Adipocyte (in vitro differentiated cells): ENCODE results near the gene TCOF1.
A peak's percentile ranks its signal among the peaks of the same experiment; 100 is the strongest.

Experiments used
- DNase-seq: peaks from one replicate; pipeline ENCODE4 v3.0.0-alpha.2; 2015; ENCODE audit warnings: low read depth
- H3K27me3 ChIP-seq: replicated peaks from 2 replicates; pipeline ENCODE4 v1.7.0; 2013; ENCODE audit warnings: mild to moderate bottlenecking, low read length, moderate library complexity; ENCODE audit not compliant: control insufficient read depth, insufficient read depth
- H3K36me3 ChIP-seq: 2 replicates; pipeline ENCODE4 v1.7.0; 2013; ENCODE audit warnings: low read length, mild to moderate bottlenecking, moderate library complexity; ENCODE audit not compliant: control insufficient read depth, insufficient read depth, severe bottlenecking
- H3K4me1 ChIP-seq: 2 replicates; pipeline ENCODE4 v1.7.0; 2013; ENCODE audit warnings: mild to moderate bottlenecking, low read length, moderate library complexity; ENCODE audit not compliant: control insufficient read depth, insufficient read depth
- H3K4me3 ChIP-seq: 2 replicates; pipeline ENCODE4 v1.7.0; 2013; ENCODE audit warnings: mild to moderate bottlenecking, low read length, moderate library complexity
- H3K9ac ChIP-seq: 2 replicates; pipeline ENCODE4 v1.7.0; 2013; ENCODE audit warnings: mild to moderate bottlenecking, low read length, moderate library complexity
- H3K9me3 ChIP-seq: 2 replicates; pipeline ENCODE4 v1.7.0; 2013; ENCODE audit warnings: mild to moderate bottlenecking, low read length, moderate library complexity; ENCODE audit not compliant: control insufficient read depth

Gene TCOF1

GRCh38 chr5:150341989-150342388 lies 15.5 kb upstream of the TCOF1 start:
- H3K4me3 ChIP-seq, result no peak overlapping the region
- H3K36me3 ChIP-seq, result no peaks in the 10 kb centered on the region
- H3K27me3 ChIP-seq, result no peaks in the 10 kb centered on the region
- no peak for DNase-seq
- no peaks in the 10 kb centered on the region for H3K9me3 ChIP-seq
- H3K4me1 ChIP-seq, result no peaks in the 10 kb centered on the region
- H3K9ac ChIP-seq, result no peak overlapping the region

GRCh38 chr5:150342583-150342982 lies 14.9 kb upstream of the TCOF1 start:
- Histone ChIP-seq H3K4me3 (no peak overlapping the region), H3K36me3 (no peaks in the 10 kb centered on the region), H3K9me3 (no peaks in the 10 kb centered on the region), H3K27me3 (no peaks in the 10 kb centered on the region), H3K4me1 (no peaks in the 10 kb centered on the region), H3K9ac (no peak overlapping the region)
- DNase-seq, result no peak

- Histone ChIP-seq H3K9ac (no peak overlapping the region), H3K4me3 (no peak overlapping the region), H3K36me3 (no peaks in the 10 kb centered on the region), H3K9me3 (no peaks in the 10 kb centered on the region), H3K27me3 (no peaks in the 10 kb centered on the region), H3K4me1 (no peaks in the 10 kb centered on the region)
- DNase-seq, result no peak
Measured at GRCh38 chr5:150343994-150344631, 13.4 kb upstream of the TCOF1 start.

- no peaks in the 10 kb centered on the region for H3K36me3 ChIP-seq
- no peaks in the 10 kb centered on the region for H3K4me1 ChIP-seq
- no peaks in the 10 kb centered on the region for H3K27me3 ChIP-seq
- no peak overlapping the region for H3K9ac ChIP-seq
- DNase-seq, result no peak
- H3K4me3 ChIP-seq, result no peak overlapping the region
- no peaks in the 10 kb centered on the region for H3K9me3 ChIP-seq
Measured at GRCh38 chr5:150345716-150346115, 11.8 kb upstream of the TCOF1 start.

GRCh38 chr5:150346592-150346991 lies 10.9 kb upstream of the TCOF1 start:
- no peaks in the 10 kb centered on the region for H3K4me1 ChIP-seq

GRCh38 chr5:150347003-150347402 lies 10.5 kb upstream of the TCOF1 start:
- Histone ChIP-seq H3K27me3 (no peaks in the 10 kb centered on the region), H3K4me1 (no peaks in the 10 kb centered on the region), H3K36me3 (no peaks in the 10 kb centered on the region), H3K9ac (no peak overlapping the region), H3K4me3 (no peak overlapping the region), H3K9me3 (no peaks in the 10 kb centered on the region)
- no peak for DNase-seq

More at GRCh38 chr5:150346592-150346991, 10.9 kb upstream of the TCOF1 start:
- H3K4me3 ChIP-seq, result no peak overlapping the region
- no peak for DNase-seq
- no peaks in the 10 kb centered on the region for H3K27me3 ChIP-seq
- H3K9me3 ChIP-seq, result no peaks in the 10 kb centered on the region
- H3K9ac ChIP-seq, result no peak overlapping the region
- no peaks in the 10 kb centered on the region for H3K36me3 ChIP-seq

- DNase-seq, result no peak
- no peaks in the 10 kb centered on the region for H3K27me3 ChIP-seq
- H3K9ac ChIP-seq, result no peak overlapping the region
- H3K4me3 ChIP-seq, result no peak overlapping the region
- no peaks in the 10 kb centered on the region for H3K9me3 ChIP-seq
- H3K4me1 ChIP-seq, result no peaks in the 10 kb centered on the region
- no peaks in the 10 kb centered on the region for H3K36me3 ChIP-seq
Measured at GRCh38 chr5:150347451-150347850, 10.0 kb upstream of the TCOF1 start.

GRCh38 chr5:150349681-150350275 lies 7.7 kb upstream of the TCOF1 start:
- DNase-seq, result no peak
- H3K36me3 ChIP-seq, result no peaks in the 10 kb centered on the region
- H3K27me3 ChIP-seq, result no peaks in the 10 kb centered on the region
- H3K4me1 ChIP-seq, result no peaks in the 10 kb centered on the region
- no peaks in the 10 kb centered on the region for H3K9me3 ChIP-seq
- H3K4me3 ChIP-seq, result no peak overlapping the region
- H3K9ac ChIP-seq, result no peak overlapping the region

GRCh38 chr5:150350524-150351344 lies 6.8 kb upstream of the TCOF1 start:
- Histone ChIP-seq H3K27me3 (no peaks in the 10 kb centered on the region), H3K9ac (no peak overlapping the region), H3K36me3 (no peaks in the 10 kb centered on the region), H3K4me1 (no peaks in the 10 kb centered on the region), H3K4me3 (no peak overlapping the region), H3K9me3 (no peaks in the 10 kb centered on the region)
- peak; percentile 74 for DNase-seq

- Histone ChIP-seq H3K36me3 (no peaks in the 10 kb centered on the region), H3K9ac (no peak overlapping the region), H3K4me3 (no peak overlapping the region), H3K4me1 (peaks cover 4% of the 10 kb centered on the region), H3K27me3 (no peaks in the 10 kb centered on the region), H3K9me3 (no peaks in the 10 kb centered on the region)
- DNase-seq, result no peak
Measured at GRCh38 chr5:150352244-150353031, 5.1 kb upstream of the TCOF1 start.
